GM12872 (cell line): ENCODE results near the gene STK4.

Experiments used
- CTCF ChIP-seq: IDR thresholded peaks from 3 replicates; pipeline ENCODE4 v1.5.1; 2011; ENCODE audit warnings: low read depth, mild to moderate bottlenecking, low read length, moderate library complexity; ENCODE audit not compliant: insufficient read depth

STK4 gene

DNA sequence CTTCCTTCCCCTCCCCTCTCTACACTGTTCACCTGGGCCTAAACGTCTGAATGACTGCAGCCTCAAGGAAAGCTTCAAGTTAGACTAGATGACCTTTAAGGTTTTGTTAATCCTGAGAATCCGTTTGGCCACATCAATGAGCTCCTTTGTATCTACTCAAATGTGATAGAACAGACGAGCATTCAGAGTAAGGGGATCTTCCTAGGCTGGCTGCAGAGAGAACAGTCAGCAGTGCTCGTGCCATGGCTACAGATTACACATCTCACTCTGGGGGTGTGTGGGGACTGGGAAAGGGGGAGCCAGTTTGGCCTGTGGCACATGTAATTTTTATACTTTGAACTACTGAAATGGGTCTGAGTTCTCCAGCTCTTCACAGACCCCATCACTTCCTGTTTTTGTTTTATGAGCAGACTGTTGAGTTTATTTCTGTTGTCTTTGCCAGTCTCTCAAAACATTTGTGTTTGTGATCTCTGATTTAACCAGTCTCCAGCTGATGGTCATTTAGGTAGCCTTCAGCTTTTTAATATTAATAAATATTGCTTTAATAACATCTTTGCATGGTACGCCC is 83.7 kb downstream of the STK4 start:
- TF ChIP-seq CTCF = no peak

GRCh38 chr20:45051204-45052060 is 85.1 kb downstream of the STK4 start:
- TF ChIP-seq CTCF = no peak

- no peak for TF ChIP-seq CTCF
Measured at GRCh38 chr20:45052698-45053429, 86.6 kb downstream of the STK4 start.

GRCh38 chr20:45053430-45054351 is 87.4 kb downstream of the STK4 start:
- TF ChIP-seq CTCF = no peak

DNA sequence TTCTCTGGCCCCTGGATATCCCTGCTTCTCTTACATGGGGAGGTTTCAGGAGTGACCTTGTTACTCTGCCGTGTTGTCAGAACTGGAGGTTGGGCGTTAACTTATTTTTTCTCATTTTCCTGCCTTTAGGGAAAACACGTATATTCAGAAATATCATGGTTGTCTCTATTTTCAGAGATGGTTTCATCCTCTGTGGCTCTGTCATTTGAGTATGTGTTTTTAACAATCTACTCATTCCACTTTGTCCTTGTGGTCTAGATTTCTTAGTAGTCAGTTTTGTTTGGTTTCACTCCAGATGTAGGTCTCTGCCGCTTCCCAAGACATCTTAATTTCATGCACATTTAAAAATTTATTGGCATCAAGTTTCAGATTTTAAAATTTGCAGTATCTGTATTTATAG is 88.7 kb downstream of the STK4 start:
- TF ChIP-seq CTCF = no peak

DNA sequence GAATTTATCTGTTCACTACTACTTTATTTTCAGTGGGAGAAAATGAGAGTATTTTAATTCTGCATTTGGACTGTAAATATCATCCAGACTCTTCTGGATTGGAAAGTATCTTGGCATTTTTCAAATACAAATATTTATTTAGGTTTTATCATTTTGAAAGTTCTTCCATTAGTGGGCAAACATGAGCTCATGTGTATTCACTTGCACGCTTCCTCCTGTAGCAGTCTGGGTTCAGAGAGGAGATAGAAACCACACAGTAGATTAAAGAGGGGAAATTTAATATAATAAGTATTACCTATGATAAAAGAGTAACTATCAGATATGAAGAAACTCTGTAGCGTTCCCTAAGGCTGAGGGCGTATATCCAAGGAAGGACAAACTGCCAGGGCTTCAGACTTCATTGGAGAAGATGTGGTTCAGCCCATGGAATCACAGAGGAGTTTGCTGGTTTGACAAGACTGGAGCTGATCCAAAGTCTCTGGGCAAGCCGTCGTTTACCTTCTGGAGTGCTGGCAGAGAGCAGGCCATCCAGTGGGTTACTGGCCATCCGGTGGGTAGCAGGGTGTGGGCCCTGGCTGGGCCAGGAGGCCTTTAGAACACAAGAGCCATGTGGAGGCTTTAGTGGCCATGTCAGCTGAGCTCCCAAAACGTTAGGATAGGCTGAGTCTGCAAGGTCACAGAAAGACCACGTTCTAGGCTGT is 90.3 kb downstream of the STK4 start:
- TF ChIP-seq CTCF = no peak
